Activated naive CD8-positive, alpha-beta T cell (primary cell): ENCODE measurements around the gene SUCNR1.
A peak's percentile ranks its signal among the peaks of the same experiment; 100 is the strongest.
"Not testable (repeated sequence)": the region's sequence is repeated elsewhere in the genome, so short reads cannot be mapped to it uniquely, and the experiment has no call there.

Experiments
- H3K27ac Mint-ChIP-seq: one replicate; pipeline ENCODE4 v1.8.0; 2021; ENCODE audit warnings: mixed read lengths
- H3K27me3 Mint-ChIP-seq: one replicate; pipeline ENCODE4 v1.8.0; 2021; ENCODE audit warnings: mixed read lengths
- H3K36me3 Mint-ChIP-seq: one replicate; pipeline ENCODE4 v1.8.0; 2021; ENCODE audit warnings: mixed read lengths
- H3K4me1 Mint-ChIP-seq: one replicate; pipeline ENCODE4 v1.8.0; 2021; ENCODE audit warnings: low read depth, mixed read lengths
- H3K4me3 Mint-ChIP-seq: one replicate; pipeline ENCODE4 v1.8.0; 2021; ENCODE audit warnings: mild to moderate bottlenecking, mixed read lengths
- H3K9me3 Mint-ChIP-seq: one replicate; pipeline ENCODE4 v1.8.0; 2021; ENCODE audit warnings: low read depth, mixed read lengths

Gene SUCNR1

DNA sequence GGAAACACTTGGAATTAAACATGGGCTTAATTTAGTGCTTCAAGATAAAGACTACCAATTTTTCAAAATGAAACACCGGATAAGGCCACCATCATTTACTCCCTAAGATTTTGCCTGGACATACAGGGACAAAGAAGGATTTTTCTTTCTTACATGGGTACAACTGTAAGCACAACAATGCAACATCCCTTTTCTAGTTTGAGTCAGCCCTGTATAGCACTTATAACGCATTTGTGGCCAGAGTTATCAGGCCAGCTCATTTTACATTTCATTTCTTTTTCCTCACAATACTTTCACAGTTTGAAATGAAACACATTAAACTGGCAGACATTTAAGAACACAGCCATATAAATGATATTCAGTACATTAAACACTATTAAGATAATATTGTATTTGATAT lies 9.8 kb upstream of the SUCNR1 start:
- Mint-ChIP-seq H3K4me3 (no peak overlapping the region), H3K9me3 (no peaks in the 10 kb centered on the region), H3K27ac (no peak overlapping the region), H3K4me1 (no peaks in the 10 kb centered on the region), H3K27me3 (no peaks in the 10 kb centered on the region), H3K36me3 (no peaks in the 10 kb centered on the region)

GRCh38 chr3:151864423-151865101 lies 8.9 kb upstream of the SUCNR1 start:
- no peak overlapping the region for H3K27ac Mint-ChIP-seq
- no peaks in the 10 kb centered on the region for H3K4me1 Mint-ChIP-seq
- no peaks in the 10 kb centered on the region for H3K36me3 Mint-ChIP-seq
- H3K4me3 Mint-ChIP-seq = no peak overlapping the region
- H3K9me3 Mint-ChIP-seq = no peaks in the 10 kb centered on the region
- H3K27me3 Mint-ChIP-seq = no peaks in the 10 kb centered on the region

DNA sequence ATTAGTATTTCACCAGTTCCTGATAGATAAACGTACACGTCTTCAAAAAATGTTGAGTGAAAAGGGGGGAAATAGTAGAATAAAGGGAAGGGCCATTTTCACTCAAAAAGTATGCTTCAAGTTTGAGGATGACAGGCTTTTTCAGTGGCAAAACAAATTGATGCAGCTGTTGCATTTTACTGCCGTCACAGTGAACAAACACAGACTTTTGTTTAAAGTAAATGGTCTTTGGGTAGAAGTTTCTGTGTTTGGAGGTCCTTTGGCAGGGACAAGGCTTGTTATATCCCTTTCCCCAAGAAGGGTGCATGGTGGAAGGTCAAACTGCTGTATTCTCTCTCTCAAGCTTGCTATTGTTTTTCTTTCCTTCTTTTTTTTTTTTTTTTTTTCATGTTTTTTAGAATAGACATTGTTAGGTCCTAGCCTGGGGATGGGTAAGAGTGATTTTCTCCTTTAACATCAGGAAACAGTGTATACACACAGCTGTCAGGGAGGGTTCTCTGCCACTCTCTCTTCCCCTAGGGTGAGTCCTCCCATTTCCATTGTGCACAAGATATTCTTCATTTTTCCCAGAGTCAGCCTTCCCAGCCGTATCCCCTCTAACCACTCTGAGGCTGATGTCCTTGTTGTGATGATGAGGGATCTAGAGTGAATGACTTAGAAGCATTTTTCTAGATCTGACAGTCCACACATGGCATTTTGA lies 6.6 kb upstream of the SUCNR1 start:
- Mint-ChIP-seq H3K27me3 (no peaks in the 10 kb centered on the region), H3K9me3 (no peaks in the 10 kb centered on the region), H3K4me1 (peaks cover 6% of the 10 kb centered on the region), H3K4me3 (no peak overlapping the region), H3K27ac (no peak overlapping the region), H3K36me3 (no peaks in the 10 kb centered on the region)

DNA sequence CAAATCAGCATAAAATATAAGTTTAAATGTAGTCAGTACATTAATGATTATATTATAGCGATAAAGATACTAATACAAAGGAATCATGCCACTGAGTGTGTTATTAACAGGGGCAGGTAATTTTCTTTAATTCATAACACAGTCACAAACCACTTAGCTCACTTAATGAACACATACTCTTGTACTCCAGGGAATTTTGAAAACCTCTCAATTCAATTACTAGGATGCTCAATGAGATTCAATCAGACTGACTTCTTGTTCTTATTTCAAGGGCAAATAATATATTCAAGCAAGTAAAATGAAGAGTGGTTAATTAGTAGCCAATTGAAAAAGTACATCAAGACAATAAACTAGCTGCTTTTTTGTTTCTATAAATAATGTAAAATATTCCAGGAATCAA lies 5.8 kb upstream of the SUCNR1 start:
- Mint-ChIP-seq H3K9me3 (no peaks in the 10 kb centered on the region), H3K4me1 (peaks cover 9% of the 10 kb centered on the region), H3K27me3 (no peaks in the 10 kb centered on the region), H3K36me3 (no peaks in the 10 kb centered on the region), H3K4me3 (no peak overlapping the region), H3K27ac (no peak overlapping the region)

GRCh38 chr3:151869181-151869580 lies 4.3 kb upstream of the SUCNR1 start:
- H3K27me3 Mint-ChIP-seq = no peaks in the 10 kb centered on the region
- H3K4me3 Mint-ChIP-seq = no peak overlapping the region
- H3K36me3 Mint-ChIP-seq = no peaks in the 10 kb centered on the region
- H3K4me1 Mint-ChIP-seq = peaks cover 9% of the 10 kb centered on the region
- H3K27ac Mint-ChIP-seq = no peak overlapping the region
- no peaks in the 10 kb centered on the region for H3K9me3 Mint-ChIP-seq

DNA sequence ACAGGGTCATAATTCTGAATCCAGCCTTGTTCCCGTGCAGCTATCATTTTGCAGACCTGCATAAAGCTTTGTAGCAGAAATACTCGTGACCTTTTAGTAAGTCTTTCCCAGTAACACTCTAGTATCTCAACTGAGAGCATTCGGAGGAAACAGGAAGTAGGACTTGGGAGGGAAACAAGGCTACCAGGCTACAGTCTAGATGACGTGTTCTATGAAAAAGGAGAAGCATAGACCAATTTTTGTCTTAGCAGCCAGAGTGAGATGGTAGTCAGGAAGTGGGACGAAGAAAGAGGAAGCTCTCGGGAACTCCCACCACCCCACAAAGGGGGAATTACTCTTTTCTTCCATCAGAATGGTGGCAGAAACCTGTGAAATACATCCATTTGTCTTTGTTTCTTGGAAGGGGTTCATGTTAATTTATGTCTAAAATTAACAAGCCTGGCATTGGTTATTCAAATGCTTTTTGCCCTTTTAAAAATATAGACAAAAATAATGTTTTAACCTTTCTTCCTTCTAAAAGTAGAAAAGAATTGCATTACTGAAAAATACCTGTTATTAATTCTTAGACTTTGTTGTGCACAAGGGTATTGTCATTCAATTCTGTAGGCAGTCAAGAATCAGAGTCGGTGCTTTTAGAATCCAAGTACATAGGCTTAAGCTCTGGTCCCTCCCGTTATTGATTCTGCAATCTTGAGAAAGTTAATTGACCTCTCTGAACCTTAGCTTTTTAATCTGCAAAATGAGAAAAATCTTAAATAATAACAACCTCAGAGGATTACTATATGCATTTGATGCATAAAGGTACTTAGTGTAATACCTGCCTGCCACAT lies 1.6 kb upstream of the SUCNR1 start:
- peak overlapping the region; percentile 17 for H3K4me3 Mint-ChIP-seq
- H3K27ac Mint-ChIP-seq = peak overlapping the region; percentile 1
- H3K36me3 Mint-ChIP-seq = no peaks in the 10 kb centered on the region
- H3K9me3 Mint-ChIP-seq = no peaks in the 10 kb centered on the region
- H3K4me1 Mint-ChIP-seq = peaks cover 14% of the 10 kb centered on the region
- H3K27me3 Mint-ChIP-seq = no peaks in the 10 kb centered on the region

GRCh38 chr3:151874079-151874478 lies 636 bp downstream of the SUCNR1 start:
- H3K4me1 Mint-ChIP-seq = peaks cover 15% of the 10 kb centered on the region
- not testable (repeated sequence) for H3K27me3 Mint-ChIP-seq, H3K27ac Mint-ChIP-seq, H3K4me3 Mint-ChIP-seq, H3K36me3 Mint-ChIP-seq, H3K9me3 Mint-ChIP-seq

- Mint-ChIP-seq H3K27ac (no peak overlapping the region), H3K4me3 (no peak overlapping the region), H3K36me3 (no peaks in the 10 kb centered on the region), H3K9me3 (no peaks in the 10 kb centered on the region), H3K27me3 (no peaks in the 10 kb centered on the region), H3K4me1 (peaks cover 23% of the 10 kb centered on the region)
Observed at GRCh38 chr3:151875759-151876158, 2.3 kb downstream of the SUCNR1 start.

- Mint-ChIP-seq H3K36me3 (no peaks in the 10 kb centered on the region), H3K4me3 (no peak overlapping the region), H3K9me3 (no peaks in the 10 kb centered on the region), H3K27me3 (no peaks in the 10 kb centered on the region), H3K27ac (no peak overlapping the region), H3K4me1 (peaks cover 14% of the 10 kb centered on the region)
Observed at GRCh38 chr3:151877269-151877668, 3.8 kb downstream of the SUCNR1 start.

DNA sequence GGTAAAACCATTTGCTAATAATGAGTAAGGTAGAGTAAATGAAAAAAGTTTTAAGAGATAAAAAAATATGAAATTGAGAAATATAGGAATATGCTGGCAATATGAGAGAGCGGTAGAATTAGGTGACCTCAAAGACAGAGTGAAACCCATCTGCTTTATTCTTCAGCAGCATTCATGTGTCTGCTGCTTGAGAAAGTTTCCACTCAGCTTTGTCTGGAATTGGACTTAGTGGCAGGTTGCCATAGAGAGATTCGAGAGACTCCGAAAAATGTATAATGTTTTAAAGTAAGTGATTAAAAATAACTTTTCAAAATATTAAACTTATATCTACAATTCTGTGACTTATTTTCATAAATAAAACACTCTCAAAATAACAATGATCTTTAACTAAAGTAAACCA lies 5.0 kb downstream of the SUCNR1 start:
- Mint-ChIP-seq H3K27ac (no peak overlapping the region), H3K4me1 (peaks cover 14% of the 10 kb centered on the region), H3K4me3 (no peak overlapping the region), H3K27me3 (no peaks in the 10 kb centered on the region), H3K9me3 (no peaks in the 10 kb centered on the region), H3K36me3 (no peaks in the 10 kb centered on the region)

- Mint-ChIP-seq H3K4me1 (peaks cover 14% of the 10 kb centered on the region), H3K4me3 (no peak overlapping the region), H3K9me3 (no peaks in the 10 kb centered on the region), H3K27me3 (no peaks in the 10 kb centered on the region), H3K27ac (no peak overlapping the region), H3K36me3 (no peaks in the 10 kb centered on the region)
Observed at GRCh38 chr3:151879037-151879436, 5.6 kb downstream of the SUCNR1 start.

GRCh38 chr3:151879679-151880415 lies 6.4 kb downstream of the SUCNR1 start:
- H3K27me3 Mint-ChIP-seq = no peaks in the 10 kb centered on the region
- H3K4me1 Mint-ChIP-seq = peaks cover 14% of the 10 kb centered on the region
- H3K9me3 Mint-ChIP-seq = no peaks in the 10 kb centered on the region
- H3K36me3 Mint-ChIP-seq = no peaks in the 10 kb centered on the region
- H3K27ac Mint-ChIP-seq = peak overlapping the region; percentile 8
- no peak overlapping the region for H3K4me3 Mint-ChIP-seq

- H3K36me3 Mint-ChIP-seq = no peaks in the 10 kb centered on the region
Observed at GRCh38 chr3:151880416-151880690, 6.9 kb downstream of the SUCNR1 start.

DNA sequence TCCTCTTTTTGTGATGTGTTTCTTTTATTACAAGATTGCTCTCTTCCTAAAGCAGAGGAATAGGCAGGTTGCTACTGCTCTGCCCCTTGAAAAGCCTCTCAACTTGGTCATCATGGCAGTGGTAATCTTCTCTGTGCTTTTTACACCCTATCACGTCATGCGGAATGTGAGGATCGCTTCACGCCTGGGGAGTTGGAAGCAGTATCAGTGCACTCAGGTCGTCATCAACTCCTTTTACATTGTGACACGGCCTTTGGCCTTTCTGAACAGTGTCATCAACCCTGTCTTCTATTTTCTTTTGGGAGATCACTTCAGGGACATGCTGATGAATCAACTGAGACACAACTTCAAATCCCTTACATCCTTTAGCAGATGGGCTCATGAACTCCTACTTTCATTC lies 7.7 kb downstream of the SUCNR1 start:
- Mint-ChIP-seq H3K4me1 (peaks cover 10% of the 10 kb centered on the region), H3K4me3 (no peak overlapping the region), H3K9me3 (no peaks in the 10 kb centered on the region), H3K27ac (no peak overlapping the region), H3K27me3 (no peaks in the 10 kb centered on the region), H3K36me3 (no peaks in the 10 kb centered on the region)

More at GRCh38 chr3:151880416-151880690, 6.9 kb downstream of the SUCNR1 start:
- Mint-ChIP-seq H3K4me3 (no peak overlapping the region), H3K4me1 (peaks cover 14% of the 10 kb centered on the region), H3K27me3 (no peaks in the 10 kb centered on the region), H3K9me3 (no peaks in the 10 kb centered on the region), H3K27ac (no peak overlapping the region)

DNA sequence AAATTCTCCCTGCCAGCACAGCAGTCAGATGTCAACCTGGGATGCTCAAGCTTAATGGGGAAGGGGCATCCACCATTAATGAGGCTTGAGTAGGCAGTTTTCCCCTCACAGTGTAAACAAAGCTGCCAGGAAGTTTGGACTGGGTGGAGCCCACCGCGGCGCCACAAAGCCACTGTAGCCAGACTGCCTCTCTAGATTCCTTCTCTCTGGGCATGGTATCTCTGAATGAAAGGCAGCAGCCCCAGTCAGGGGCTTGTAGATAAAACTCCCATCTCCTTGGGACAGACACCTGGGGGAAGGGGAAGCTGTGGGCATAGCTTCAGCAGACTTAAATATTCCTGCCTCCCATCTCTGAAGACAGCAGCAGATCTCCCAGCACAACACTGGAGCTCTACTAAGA lies 12.0 kb downstream of the SUCNR1 start:
- not testable (repeated sequence) for H3K36me3 Mint-ChIP-seq, H3K4me3 Mint-ChIP-seq, H3K27ac Mint-ChIP-seq, H3K27me3 Mint-ChIP-seq, H3K4me1 Mint-ChIP-seq, H3K9me3 Mint-ChIP-seq
